Measurements from ENCODE around the gene FBXO9.

The FBXO9 gene

DNA sequence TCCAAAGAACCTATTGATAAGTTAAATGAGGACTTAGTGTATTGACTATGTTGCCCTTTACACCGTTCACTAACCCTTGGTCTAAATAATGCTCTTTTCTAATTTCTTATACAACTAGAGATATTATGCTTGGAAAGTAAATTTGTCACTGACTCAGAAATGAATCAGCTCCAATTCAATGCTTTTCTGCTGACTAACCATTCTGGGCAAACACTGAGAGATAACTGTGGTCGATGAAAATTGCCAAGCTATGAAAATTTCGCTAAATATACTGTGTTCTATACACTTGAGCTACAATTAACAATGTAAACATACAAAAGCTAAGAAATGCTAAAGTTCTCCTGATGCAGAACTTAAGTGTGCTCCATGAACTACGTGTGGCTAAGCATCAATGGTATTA, 23.1 kb upstream of the FBXO9 start:
- TF ChIP-seq TAF1 (IDR thresholded peaks at IDR 0.05; ENCODE audit: borderline replicate concordance, insufficient read depth, low read length) (no peak), SIN3A (IDR thresholded peaks at IDR 0.05; ENCODE audit: borderline replicate concordance, insufficient read depth, low read length) (no peak), FOXP2 (optimal IDR thresholded peaks at IDR 0.05; ENCODE audit: borderline replicate concordance, extremely low read depth, extremely low read length, insufficient read depth) (no peak), POLR2AphosphoS5 (IDR thresholded peaks at IDR 0.05; ENCODE audit: low read depth, low read length) (no peak)
- TF ChIP-seq, protein P1, sequence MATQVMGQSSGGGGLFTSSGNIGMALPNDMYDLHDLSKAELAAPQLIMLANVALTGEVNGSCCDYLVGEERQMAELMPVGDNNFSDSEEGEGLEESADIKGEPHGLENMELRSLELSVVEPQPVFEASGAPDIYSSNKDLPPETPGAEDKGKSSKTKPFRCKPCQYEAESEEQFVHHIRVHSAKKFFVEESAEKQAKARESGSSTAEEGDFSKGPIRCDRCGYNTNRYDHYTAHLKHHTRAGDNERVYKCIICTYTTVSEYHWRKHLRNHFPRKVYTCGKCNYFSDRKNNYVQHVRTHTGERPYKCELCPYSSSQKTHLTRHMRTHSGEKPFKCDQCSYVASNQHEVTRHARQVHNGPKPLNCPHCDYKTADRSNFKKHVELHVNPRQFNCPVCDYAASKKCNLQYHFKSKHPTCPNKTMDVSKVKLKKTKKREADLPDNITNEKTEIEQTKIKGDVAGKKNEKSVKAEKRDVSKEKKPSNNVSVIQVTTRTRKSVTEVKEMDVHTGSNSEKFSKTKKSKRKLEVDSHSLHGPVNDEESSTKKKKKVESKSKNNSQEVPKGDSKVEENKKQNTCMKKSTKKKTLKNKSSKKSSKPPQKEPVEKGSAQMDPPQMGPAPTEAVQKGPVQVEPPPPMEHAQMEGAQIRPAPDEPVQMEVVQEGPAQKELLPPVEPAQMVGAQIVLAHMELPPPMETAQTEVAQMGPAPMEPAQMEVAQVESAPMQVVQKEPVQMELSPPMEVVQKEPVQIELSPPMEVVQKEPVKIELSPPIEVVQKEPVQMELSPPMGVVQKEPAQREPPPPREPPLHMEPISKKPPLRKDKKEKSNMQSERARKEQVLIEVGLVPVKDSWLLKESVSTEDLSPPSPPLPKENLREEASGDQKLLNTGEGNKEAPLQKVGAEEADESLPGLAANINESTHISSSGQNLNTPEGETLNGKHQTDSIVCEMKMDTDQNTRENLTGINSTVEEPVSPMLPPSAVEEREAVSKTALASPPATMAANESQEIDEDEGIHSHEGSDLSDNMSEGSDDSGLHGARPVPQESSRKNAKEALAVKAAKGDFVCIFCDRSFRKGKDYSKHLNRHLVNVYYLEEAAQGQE (IDR thresholded peaks at IDR 0.05; ENCODE audit: insufficient read depth in 1 of 2, low read depth in 2 of 2, low read length in 2 of 2): no peak

DNA sequence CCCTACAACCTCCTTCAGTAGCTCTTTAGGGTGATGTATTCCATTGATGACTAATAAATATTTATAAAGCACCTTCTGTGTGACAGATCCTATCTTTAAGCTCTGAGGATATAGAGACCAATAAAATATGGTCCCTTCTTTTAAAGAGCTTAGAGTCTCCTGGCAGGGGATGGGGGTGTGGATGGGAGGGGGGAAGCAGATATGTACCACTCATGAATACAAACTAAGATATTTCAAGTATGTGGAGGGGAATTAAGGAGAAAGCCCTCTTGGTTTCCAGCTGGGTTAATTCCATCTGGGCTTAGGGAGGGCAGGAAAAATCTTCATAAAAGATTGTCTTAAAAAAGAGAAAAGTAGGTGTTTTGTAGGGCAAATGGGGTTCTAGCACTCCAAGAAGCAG, 21.6 kb upstream of the FBXO9 start:
- TF ChIP-seq, protein P1 (IDR thresholded peaks at IDR 0.05; ENCODE audit: insufficient read depth in 1 of 2, low read depth in 2 of 2, low read length in 2 of 2): no peak
- TF ChIP-seq POLR2AphosphoS5 (IDR thresholded peaks at IDR 0.05; ENCODE audit: low read depth, low read length) (no peak), FOXP2 (optimal IDR thresholded peaks at IDR 0.05; ENCODE audit: borderline replicate concordance, extremely low read depth, extremely low read length, insufficient read depth) (no peak), TAF1 (IDR thresholded peaks at IDR 0.05; ENCODE audit: borderline replicate concordance, insufficient read depth, low read length) (no peak), SIN3A (IDR thresholded peaks at IDR 0.05; ENCODE audit: borderline replicate concordance, insufficient read depth, low read length) (no peak)

DNA sequence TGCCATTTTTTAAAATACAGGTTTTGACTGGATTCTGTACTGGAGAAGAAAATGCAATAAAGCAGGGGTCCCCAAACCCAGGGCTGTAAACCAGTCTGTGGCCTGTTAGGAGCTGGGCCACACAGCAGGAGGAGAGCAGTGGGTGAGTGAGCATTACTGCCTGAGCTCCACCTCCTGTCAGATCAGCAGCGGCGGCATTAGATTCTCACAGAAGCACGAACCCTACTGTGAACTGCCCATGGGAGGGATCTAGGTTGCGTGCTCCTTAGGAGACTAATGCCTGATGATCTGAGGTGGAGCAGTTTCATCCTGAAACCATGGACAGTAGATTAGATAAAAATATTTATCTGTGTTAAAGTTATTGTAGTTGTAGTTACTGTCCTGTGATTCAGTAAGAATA, 21.1 kb upstream of the FBXO9 start:
- no peak for TF ChIP-seq SIN3A (IDR thresholded peaks at IDR 0.05; ENCODE audit: borderline replicate concordance, insufficient read depth, low read length)
- no peak for TF ChIP-seq FOXP2 (optimal IDR thresholded peaks at IDR 0.05; ENCODE audit: borderline replicate concordance, extremely low read depth, extremely low read length, insufficient read depth)
- no peak for TF ChIP-seq POLR2AphosphoS5 (IDR thresholded peaks at IDR 0.05; ENCODE audit: low read depth, low read length)
- TF ChIP-seq TAF1 (IDR thresholded peaks at IDR 0.05; ENCODE audit: borderline replicate concordance, insufficient read depth, low read length): no peak
- TF ChIP-seq, protein P1 (IDR thresholded peaks at IDR 0.05; ENCODE audit: insufficient read depth in 1 of 2, low read depth in 2 of 2, low read length in 2 of 2): no peak

DNA sequence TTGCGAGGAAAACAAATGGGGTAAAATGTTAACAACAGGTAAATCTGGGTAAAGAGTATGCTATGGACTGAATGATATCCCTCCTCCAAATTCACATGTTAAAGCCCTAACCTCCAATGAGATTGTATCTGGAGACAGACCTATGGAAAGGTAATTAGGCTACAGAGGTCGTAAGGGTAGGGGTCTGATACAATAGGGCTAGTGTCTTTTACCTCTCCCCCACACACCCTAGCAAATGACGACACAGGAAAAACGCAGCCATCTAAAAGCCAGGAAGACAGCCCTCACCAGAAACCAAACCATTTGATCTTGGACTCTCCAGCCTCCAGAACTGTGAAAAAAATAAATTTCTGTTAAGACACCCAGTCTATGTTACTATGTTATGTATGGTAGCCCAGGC, 20.6 kb upstream of the FBXO9 start:
- TF ChIP-seq POLR2AphosphoS5 (IDR thresholded peaks at IDR 0.05; ENCODE audit: low read depth, low read length) (no peak), TAF1 (IDR thresholded peaks at IDR 0.05; ENCODE audit: borderline replicate concordance, insufficient read depth, low read length) (no peak), SIN3A (IDR thresholded peaks at IDR 0.05; ENCODE audit: borderline replicate concordance, insufficient read depth, low read length) (no peak), FOXP2 (optimal IDR thresholded peaks at IDR 0.05; ENCODE audit: borderline replicate concordance, extremely low read depth, extremely low read length, insufficient read depth) (no peak)
- TF ChIP-seq, protein P1 (IDR thresholded peaks at IDR 0.05; ENCODE audit: insufficient read depth in 1 of 2, low read depth in 2 of 2, low read length in 2 of 2): no peak

All from PFSK-1 (cell line).